SK-N-SH treated with all-trans-retinoic acid at 6 μM for 48 hours (cell line): ENCODE data around the gene RBM39.

Experiments
- ATAC-seq: fragments of 200-7000 bp; cut with Tn5 transposase; 3 replicates; pipeline ENCODE4 v1.9.1; 2020; ENCODE audit warnings: mild to moderate bottlenecking, moderate library complexity
- ARNTL ChIP-seq: fragments of 450-650 bp; formaldehyde crosslinking; IDR thresholded peaks from 2 replicates; pipeline ENCODE4 v1.5.0; 2020; ENCODE audit warnings: low read depth, mild to moderate bottlenecking, moderate library complexity, borderline replicate concordance
- BACH2 ChIP-seq: fragments of 250-450 bp; sonication (Bioruptor Pico); IDR thresholded peaks from 2 replicates; pipeline ENCODE4 v1.9.0; 2021; ENCODE audit warnings: mild to moderate bottlenecking, borderline replicate concordance
- CSDC2 ChIP-seq: fragments of 250-450 bp; sonication (Bioruptor Pico); IDR thresholded peaks from 2 replicates; pipeline ENCODE4 v1.5.0; 2020; ENCODE audit warnings: mild to moderate bottlenecking, moderate library complexity
- ESRRG ChIP-seq: fragments of 250-450 bp; sonication (Bioruptor Pico); IDR thresholded peaks from 2 replicates; pipeline ENCODE4 v1.6.1; 2021; ENCODE audit warnings: mild to moderate bottlenecking
- GLIS3 ChIP-seq: fragments of 250-450 bp; sonication (Bioruptor Pico); IDR thresholded peaks from 2 replicates; pipeline ENCODE4 v1.5.0; 2020; ENCODE audit warnings: mild to moderate bottlenecking, moderate library complexity
- ISL1 ChIP-seq: fragments of 250-450 bp; sonication (Bioruptor Pico); IDR thresholded peaks from 2 replicates; pipeline ENCODE4 v2.1.2; 2022; ENCODE audit warnings: mild to moderate bottlenecking, moderate library complexity
- PPARA ChIP-seq: fragments of 250-450 bp; sonication (Bioruptor Pico); IDR thresholded peaks from 2 replicates; pipeline ENCODE4 v1.5.0; 2020; ENCODE audit warnings: mild to moderate bottlenecking, borderline replicate concordance
- RARB ChIP-seq: fragments of 250-450 bp; sonication (Bioruptor Pico); IDR thresholded peaks from 2 replicates; pipeline ENCODE4 v1.8.0; 2021; ENCODE audit warnings: mild to moderate bottlenecking, moderate library complexity
- SNAI2 ChIP-seq: fragments of 250-450 bp; sonication (Bioruptor Pico); IDR thresholded peaks from 2 replicates; pipeline ENCODE4 v1.5.0; 2020; ENCODE audit warnings: mild to moderate bottlenecking, moderate library complexity
- TCF4 ChIP-seq: fragments of 250-450 bp; sonication (Bioruptor Pico); IDR thresholded peaks from 2 replicates; pipeline ENCODE4 v1.8.0; 2021; ENCODE audit warnings: mild to moderate bottlenecking, moderate library complexity, borderline replicate concordance
- TOX ChIP-seq: fragments of 250-450 bp; sonication (Bioruptor Pico); IDR thresholded peaks from 2 replicates; pipeline ENCODE4 v1.8.0; 2021; ENCODE audit warnings: mild to moderate bottlenecking, moderate library complexity, borderline replicate concordance
- ZC3H10 ChIP-seq: fragments of 250-450 bp; sonication (Bioruptor Pico); IDR thresholded peaks from 2 replicates; pipeline ENCODE4 v1.5.1; 2021; ENCODE audit warnings: mild to moderate bottlenecking, moderate library complexity
- ZFP3 ChIP-seq: fragments of 250-450 bp; sonication (Bioruptor Pico); IDR thresholded peaks from 2 replicates; pipeline ENCODE4 v1.5.0; 2020; ENCODE audit warnings: mild to moderate bottlenecking, moderate library complexity
- ZNF565 ChIP-seq: fragments of 450-650 bp; formaldehyde crosslinking; conservative IDR thresholded peaks from 2 replicates; pipeline ENCODE4 v1.5.0; 2020; ENCODE audit warnings: low read depth, mild to moderate bottlenecking, moderate library complexity
- ZNF70 ChIP-seq: fragments of 450-650 bp; formaldehyde crosslinking; IDR thresholded peaks from 2 replicates; pipeline ENCODE4 v1.5.0; 2020; ENCODE audit warnings: mild to moderate bottlenecking, moderate library complexity
- ZNF8 ChIP-seq: fragments of 450-650 bp; formaldehyde crosslinking; IDR thresholded peaks from 2 replicates; pipeline ENCODE4 v1.5.0; 2020; ENCODE audit warnings: mild to moderate bottlenecking, moderate library complexity
- TF ChIP-seq, protein P1 (sequence below): fragments of 250-450 bp; sonication (Bioruptor Pico); IDR thresholded peaks from 2 replicates; pipeline ENCODE4 v1.5.1; 2020; ENCODE audit warnings: low read depth, mild to moderate bottlenecking, moderate library complexity
- TF ChIP-seq, protein P2 (sequence below): fragments of 250-450 bp; sonication (Bioruptor Pico); IDR thresholded peaks from 2 replicates; pipeline ENCODE4 v1.5.0; 2020; ENCODE audit warnings: mild to moderate bottlenecking, moderate library complexity
- TF ChIP-seq, protein P3 (sequence below): fragments of 250-450 bp; sonication (Bioruptor Pico); IDR thresholded peaks from 2 replicates; pipeline ENCODE4 v1.8.0; 2020; ENCODE audit warnings: mild to moderate bottlenecking, moderate library complexity, borderline replicate concordance
- TF ChIP-seq, protein P4 (sequence below): fragments of 250-450 bp; sonication (Bioruptor Pico); IDR thresholded peaks from 2 replicates; pipeline ENCODE4 v1.5.1; 2021; ENCODE audit warnings: mild to moderate bottlenecking, moderate library complexity
- TF ChIP-seq, protein P5 (sequence below): fragments of 250-450 bp; sonication (Bioruptor Pico); IDR thresholded peaks from 2 replicates; pipeline ENCODE4 v1.8.0; 2021; ENCODE audit warnings: low read depth, mild to moderate bottlenecking, moderate library complexity, borderline replicate concordance

The RBM39 gene

DNA sequence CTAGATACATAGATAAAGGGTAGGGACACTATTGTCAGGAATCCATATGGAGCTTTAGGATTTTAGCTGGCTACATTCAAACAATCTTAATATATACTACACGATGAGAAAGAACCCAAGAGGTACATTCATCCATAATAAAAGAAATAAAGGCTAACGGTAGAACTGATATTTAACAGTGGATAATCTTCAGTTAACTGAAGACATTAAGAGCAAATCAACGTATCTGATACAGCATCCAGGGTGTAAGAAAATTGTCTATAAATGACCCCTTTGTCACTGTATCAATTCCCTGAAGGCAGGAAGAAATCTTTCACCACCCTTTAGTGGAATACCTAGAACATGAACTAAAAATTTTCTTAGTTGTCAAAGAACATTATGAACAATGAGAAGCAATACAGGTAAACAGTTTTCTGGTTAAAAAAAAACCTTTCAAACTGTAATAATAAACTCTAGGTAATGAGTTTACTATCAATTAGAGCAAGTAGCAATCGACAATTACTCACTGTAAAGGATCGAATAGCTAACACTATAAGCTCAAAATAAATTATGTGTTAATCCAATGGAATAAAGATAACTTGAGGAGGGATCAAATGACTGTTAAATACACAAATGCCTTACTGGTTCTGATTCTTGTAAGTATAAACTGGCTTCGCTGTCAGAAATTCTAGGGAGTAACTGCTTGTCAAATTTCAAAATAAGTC lies 31.0 kb downstream of the RBM39 start:
- TF ChIP-seq GLIS3 (CRISPR knock-in tag) (no peak), PPARA (CRISPR knock-in tag) (no peak), ARNTL (no peak), ISL1 (CRISPR knock-in tag) (no peak), ESRRG (CRISPR knock-in tag) (no peak), TOX (no peak), BACH2 (CRISPR knock-in tag) (no peak), CSDC2 (CRISPR knock-in tag) (no peak), RARB (CRISPR knock-in tag) (no peak), ZNF70 (no peak), TCF4 (CRISPR knock-in tag) (no peak), SNAI2 (CRISPR knock-in tag) (no peak), ZFP3 (no peak), ZNF8 (CRISPR knock-in tag) (no peak), ZNF565 (CRISPR knock-in tag) (no peak)
- TF ChIP-seq, protein P1, sequence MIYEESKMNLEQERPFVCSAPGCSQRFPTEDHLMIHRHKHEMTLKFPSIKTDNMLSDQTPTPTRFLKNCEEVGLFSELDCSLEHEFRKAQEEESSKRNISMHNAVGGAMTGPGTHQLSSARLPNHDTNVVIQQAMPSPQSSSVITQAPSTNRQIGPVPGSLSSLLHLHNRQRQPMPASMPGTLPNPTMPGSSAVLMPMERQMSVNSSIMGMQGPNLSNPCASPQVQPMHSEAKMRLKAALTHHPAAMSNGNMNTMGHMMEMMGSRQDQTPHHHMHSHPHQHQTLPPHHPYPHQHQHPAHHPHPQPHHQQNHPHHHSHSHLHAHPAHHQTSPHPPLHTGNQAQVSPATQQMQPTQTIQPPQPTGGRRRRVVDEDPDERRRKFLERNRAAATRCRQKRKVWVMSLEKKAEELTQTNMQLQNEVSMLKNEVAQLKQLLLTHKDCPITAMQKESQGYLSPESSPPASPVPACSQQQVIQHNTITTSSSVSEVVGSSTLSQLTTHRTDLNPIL (CRISPR knock-in tag), result no peak
- TF ChIP-seq, protein P2, sequence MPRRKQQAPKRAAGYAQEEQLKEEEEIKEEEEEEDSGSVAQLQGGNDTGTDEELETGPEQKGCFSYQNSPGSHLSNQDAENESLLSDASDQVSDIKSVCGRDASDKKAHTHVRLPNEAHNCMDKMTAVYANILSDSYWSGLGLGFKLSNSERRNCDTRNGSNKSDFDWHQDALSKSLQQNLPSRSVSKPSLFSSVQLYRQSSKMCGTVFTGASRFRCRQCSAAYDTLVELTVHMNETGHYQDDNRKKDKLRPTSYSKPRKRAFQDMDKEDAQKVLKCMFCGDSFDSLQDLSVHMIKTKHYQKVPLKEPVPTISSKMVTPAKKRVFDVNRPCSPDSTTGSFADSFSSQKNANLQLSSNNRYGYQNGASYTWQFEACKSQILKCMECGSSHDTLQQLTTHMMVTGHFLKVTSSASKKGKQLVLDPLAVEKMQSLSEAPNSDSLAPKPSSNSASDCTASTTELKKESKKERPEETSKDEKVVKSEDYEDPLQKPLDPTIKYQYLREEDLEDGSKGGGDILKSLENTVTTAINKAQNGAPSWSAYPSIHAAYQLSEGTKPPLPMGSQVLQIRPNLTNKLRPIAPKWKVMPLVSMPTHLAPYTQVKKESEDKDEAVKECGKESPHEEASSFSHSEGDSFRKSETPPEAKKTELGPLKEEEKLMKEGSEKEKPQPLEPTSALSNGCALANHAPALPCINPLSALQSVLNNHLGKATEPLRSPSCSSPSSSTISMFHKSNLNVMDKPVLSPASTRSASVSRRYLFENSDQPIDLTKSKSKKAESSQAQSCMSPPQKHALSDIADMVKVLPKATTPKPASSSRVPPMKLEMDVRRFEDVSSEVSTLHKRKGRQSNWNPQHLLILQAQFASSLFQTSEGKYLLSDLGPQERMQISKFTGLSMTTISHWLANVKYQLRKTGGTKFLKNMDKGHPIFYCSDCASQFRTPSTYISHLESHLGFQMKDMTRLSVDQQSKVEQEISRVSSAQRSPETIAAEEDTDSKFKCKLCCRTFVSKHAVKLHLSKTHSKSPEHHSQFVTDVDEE (CRISPR knock-in tag), result no peak
- TF ChIP-seq, protein P3, sequence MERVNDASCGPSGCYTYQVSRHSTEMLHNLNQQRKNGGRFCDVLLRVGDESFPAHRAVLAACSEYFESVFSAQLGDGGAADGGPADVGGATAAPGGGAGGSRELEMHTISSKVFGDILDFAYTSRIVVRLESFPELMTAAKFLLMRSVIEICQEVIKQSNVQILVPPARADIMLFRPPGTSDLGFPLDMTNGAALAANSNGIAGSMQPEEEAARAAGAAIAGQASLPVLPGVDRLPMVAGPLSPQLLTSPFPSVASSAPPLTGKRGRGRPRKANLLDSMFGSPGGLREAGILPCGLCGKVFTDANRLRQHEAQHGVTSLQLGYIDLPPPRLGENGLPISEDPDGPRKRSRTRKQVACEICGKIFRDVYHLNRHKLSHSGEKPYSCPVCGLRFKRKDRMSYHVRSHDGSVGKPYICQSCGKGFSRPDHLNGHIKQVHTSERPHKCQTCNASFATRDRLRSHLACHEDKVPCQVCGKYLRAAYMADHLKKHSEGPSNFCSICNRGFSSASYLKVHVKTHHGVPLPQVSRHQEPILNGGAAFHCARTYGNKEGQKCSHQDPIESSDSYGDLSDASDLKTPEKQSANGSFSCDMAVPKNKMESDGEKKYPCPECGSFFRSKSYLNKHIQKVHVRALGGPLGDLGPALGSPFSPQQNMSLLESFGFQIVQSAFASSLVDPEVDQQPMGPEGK (CRISPR knock-in tag), result no peak
- TF ChIP-seq, protein P4, sequence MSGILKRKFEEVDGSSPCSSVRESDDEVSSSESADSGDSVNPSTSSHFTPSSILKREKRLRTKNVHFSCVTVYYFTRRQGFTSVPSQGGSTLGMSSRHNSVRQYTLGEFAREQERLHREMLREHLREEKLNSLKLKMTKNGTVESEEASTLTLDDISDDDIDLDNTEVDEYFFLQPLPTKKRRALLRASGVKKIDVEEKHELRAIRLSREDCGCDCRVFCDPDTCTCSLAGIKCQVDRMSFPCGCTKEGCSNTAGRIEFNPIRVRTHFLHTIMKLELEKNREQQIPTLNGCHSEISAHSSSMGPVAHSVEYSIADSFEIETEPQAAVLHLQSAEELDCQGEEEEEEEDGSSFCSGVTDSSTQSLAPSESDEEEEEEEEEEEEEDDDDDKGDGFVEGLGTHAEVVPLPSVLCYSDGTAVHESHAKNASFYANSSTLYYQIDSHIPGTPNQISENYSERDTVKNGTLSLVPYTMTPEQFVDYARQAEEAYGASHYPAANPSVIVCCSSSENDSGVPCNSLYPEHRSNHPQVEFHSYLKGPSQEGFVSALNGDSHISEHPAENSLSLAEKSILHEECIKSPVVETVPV, result no peak
- ATAC-seq, result no peak

DNA sequence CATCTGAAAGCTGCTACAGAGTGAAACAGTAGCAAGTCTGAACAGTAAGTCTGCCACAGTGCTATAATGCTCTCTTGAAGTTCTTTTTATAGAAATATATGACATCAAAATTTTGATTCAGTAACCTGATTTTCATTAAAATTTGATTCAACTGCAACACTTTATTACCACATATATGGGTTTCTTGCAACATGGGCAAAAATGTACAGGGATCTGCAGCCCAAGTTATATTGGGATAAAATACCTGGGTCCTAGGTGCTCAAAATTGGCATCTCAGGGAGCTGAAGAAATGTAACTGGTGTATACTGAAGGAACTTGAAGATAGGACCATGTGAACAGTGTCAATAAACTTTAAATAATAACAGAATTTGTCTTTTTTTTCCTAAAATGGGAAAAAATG lies 32.0 kb downstream of the RBM39 start:
- TF ChIP-seq ISL1 (CRISPR knock-in tag) (no peak), ARNTL (no peak), ZNF70 (no peak)

DNA sequence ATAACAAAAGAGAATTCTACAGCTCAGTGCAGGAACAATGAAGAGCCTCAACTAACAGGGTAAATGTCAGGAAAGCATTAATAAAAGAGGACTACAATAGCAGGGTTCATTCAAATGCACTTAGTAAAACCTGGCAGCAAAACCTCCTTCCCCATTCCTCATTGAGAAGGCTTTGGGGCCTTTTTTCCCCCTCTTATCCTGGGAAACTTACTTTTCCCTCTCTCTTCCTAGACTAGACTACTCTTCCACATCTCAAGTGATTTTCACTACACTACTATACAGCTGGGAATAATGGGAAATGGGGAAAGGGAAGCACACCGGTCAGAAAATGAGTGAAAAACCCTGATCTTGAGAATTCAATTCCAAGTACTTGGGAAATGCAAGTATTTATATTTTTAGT lies 32.8 kb downstream of the RBM39 start:
- TF ChIP-seq ZNF8 (CRISPR knock-in tag) (no peak), ZNF70 (no peak), TCF4 (CRISPR knock-in tag) (no peak), RARB (CRISPR knock-in tag) (no peak), ZC3H10 (no peak), GLIS3 (CRISPR knock-in tag) (no peak)
- TF ChIP-seq, protein P5, sequence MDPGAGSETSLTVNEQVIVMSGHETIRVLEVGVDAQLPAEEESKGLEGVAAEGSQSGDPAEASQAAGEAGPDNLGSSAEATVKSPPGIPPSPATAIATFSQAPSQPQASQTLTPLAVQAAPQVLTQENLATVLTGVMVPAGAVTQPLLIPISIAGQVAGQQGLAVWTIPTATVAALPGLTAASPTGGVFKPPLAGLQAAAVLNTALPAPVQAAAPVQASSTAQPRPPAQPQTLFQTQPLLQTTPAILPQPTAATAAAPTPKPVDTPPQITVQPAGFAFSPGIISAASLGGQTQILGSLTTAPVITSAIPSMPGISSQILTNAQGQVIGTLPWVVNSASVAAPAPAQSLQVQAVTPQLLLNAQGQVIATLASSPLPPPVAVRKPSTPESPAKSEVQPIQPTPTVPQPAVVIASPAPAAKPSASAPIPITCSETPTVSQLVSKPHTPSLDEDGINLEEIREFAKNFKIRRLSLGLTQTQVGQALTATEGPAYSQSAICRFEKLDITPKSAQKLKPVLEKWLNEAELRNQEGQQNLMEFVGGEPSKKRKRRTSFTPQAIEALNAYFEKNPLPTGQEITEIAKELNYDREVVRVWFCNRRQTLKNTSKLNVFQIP, result no peak
- TF ChIP-seq, protein P4, result no peak
- peak; percentile 27; the same call in 1 of the 3 replicates for ATAC-seq

More for the DNA sequence above, 32.0 kb downstream of the RBM39 start:
- no peak for ATAC-seq
